ENCODE measurements around the gene LSM3.

DNA sequence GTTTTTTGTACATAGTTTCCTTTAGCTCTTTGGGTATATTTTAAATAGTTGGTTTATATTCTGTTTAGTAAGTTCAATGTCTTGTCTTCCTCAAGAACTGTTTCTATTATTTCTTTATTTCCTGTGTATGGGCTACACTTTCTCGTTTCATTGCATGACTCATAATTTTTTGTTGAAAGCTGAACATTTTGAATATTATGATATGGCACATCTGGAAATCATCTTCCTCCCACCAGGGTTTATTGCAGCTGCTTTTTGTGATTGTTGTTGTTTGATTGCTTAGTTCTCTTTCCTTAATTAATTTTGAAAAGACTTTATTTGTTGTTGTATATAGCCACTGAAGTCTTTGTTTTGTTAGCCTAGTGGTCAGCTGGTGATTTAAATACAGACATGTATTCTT lies 43.8 kb downstream of the LSM3 start:
- TF ChIP-seq, protein P1, sequence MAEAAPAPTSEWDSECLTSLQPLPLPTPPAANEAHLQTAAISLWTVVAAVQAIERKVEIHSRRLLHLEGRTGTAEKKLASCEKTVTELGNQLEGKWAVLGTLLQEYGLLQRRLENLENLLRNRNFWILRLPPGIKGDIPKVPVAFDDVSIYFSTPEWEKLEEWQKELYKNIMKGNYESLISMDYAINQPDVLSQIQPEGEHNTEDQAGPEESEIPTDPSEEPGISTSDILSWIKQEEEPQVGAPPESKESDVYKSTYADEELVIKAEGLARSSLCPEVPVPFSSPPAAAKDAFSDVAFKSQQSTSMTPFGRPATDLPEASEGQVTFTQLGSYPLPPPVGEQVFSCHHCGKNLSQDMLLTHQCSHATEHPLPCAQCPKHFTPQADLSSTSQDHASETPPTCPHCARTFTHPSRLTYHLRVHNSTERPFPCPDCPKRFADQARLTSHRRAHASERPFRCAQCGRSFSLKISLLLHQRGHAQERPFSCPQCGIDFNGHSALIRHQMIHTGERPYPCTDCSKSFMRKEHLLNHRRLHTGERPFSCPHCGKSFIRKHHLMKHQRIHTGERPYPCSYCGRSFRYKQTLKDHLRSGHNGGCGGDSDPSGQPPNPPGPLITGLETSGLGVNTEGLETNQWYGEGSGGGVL (CRISPR knock-in tag; IDR thresholded peaks at IDR 0.05): no peak
- TF ChIP-seq EGR1 (conservative IDR thresholded peaks at IDR 0.05): no peak
- TF ChIP-seq, protein P2, sequence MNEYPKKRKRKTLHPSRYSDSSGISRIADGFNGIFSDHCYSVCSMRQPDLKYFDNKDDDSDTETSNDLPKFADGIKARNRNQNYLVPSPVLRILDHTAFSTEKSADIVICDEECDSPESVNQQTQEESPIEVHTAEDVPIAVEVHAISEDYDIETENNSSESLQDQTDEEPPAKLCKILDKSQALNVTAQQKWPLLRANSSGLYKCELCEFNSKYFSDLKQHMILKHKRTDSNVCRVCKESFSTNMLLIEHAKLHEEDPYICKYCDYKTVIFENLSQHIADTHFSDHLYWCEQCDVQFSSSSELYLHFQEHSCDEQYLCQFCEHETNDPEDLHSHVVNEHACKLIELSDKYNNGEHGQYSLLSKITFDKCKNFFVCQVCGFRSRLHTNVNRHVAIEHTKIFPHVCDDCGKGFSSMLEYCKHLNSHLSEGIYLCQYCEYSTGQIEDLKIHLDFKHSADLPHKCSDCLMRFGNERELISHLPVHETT (CRISPR knock-in tag; conservative IDR thresholded peaks at IDR 0.05 in 1 of 2, IDR thresholded peaks at IDR 0.05 in 1 of 2): no peak
- TF ChIP-seq ZSCAN29 (IDR thresholded peaks at IDR 0.05): no peak
- no peak for TF ChIP-seq ARNT (IDR thresholded peaks at IDR 0.05)
- no peak for TF ChIP-seq SIN3A (IDR thresholded peaks at IDR 0.05; ENCODE audit: borderline replicate concordance in 2 of 2, control insufficient read depth in 1 of 2, low read depth in 2 of 2, low read length in 2 of 2)
- TF ChIP-seq, protein P3, sequence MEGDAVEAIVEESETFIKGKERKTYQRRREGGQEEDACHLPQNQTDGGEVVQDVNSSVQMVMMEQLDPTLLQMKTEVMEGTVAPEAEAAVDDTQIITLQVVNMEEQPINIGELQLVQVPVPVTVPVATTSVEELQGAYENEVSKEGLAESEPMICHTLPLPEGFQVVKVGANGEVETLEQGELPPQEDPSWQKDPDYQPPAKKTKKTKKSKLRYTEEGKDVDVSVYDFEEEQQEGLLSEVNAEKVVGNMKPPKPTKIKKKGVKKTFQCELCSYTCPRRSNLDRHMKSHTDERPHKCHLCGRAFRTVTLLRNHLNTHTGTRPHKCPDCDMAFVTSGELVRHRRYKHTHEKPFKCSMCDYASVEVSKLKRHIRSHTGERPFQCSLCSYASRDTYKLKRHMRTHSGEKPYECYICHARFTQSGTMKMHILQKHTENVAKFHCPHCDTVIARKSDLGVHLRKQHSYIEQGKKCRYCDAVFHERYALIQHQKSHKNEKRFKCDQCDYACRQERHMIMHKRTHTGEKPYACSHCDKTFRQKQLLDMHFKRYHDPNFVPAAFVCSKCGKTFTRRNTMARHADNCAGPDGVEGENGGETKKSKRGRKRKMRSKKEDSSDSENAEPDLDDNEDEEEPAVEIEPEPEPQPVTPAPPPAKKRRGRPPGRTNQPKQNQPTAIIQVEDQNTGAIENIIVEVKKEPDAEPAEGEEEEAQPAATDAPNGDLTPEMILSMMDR (IDR thresholded peaks at IDR 0.05 in 2 of 3, conservative IDR thresholded peaks at IDR 0.05 in 1 of 3; ENCODE audit: insufficient read depth in 2 of 3, low read depth in 1 of 3, low read length in 3 of 3): no peak
- TF ChIP-seq EP300 (IDR thresholded peaks at IDR 0.05; ENCODE audit: low read length): no peak
- no peak for TF ChIP-seq CBX1 (IDR thresholded peaks at IDR 0.05; ENCODE audit: low read depth)
- TF ChIP-seq, protein P4, sequence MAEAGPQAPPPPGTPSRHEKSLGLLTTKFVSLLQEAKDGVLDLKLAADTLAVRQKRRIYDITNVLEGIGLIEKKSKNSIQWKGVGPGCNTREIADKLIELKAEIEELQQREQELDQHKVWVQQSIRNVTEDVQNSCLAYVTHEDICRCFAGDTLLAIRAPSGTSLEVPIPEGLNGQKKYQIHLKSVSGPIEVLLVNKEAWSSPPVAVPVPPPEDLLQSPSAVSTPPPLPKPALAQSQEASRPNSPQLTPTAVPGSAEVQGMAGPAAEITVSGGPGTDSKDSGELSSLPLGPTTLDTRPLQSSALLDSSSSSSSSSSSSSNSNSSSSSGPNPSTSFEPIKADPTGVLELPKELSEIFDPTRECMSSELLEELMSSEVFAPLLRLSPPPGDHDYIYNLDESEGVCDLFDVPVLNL (CRISPR knock-in tag; IDR thresholded peaks at IDR 0.05; ENCODE audit: low read depth): no peak

Measured in K562 (cell line).